Panc1 (cell line): ENCODE results near the gene POLR1G.

Experiments
- CTCF ChIP-seq: fragments of 450-650 bp; IDR thresholded peaks from 2 replicates; pipeline ENCODE4 v1.5.1; 2017; ENCODE audit warnings: mild to moderate bottlenecking
- POLR2AphosphoS5 ChIP-seq: IDR thresholded peaks from 2 replicates; pipeline ENCODE4 v1.6.1; 2012; ENCODE audit warnings: mild to moderate bottlenecking, low read depth, low read length, moderate library complexity

GRCh38 chr19:45420871-45421270 is 14.4 kb downstream of the POLR1G start:
- TF ChIP-seq CTCF (no peak), POLR2AphosphoS5 (no peak)
